ENCODE measurements around the gene CST9L.

The CST9L gene, protein sequence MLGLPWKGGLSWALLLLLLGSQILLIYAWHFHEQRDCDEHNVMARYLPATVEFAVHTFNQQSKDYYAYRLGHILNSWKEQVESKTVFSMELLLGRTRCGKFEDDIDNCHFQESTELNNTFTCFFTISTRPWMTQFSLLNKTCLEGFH

DNA sequence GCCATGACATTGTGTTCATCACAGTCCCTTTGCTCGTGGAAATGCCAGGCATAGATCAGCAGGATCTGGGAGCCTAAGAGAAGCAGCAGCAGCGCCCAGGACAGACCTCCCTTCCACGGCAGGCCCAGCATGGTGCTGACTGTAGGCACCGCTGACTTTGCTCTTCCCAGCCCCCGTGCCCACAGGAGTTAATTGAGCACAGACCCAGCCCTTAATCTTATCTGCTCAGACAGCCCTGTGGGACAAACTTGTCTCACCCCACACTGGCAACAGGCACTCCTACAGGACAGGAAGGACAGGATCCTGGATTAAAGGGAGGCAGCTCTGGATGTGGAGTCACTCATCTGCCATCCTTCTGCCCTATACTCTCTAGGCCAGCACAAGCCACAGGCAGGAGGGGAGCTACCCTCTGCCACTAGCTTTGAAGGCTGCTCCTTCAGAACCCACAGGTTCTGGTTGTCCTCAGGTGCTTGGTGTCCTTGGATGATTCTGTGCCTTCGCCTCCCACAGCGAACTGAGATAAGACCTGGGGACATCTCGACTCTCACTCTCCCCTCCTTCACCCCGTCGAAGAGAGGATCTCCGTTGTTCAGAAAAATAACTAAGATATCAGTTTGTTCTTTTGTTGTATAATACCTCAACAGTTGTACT lies at the start of gene CST9L:
Gene CST9L, minus strand, starts transcription at position 165 of the 651 bp plus-strand sequence. Its CDS starts 34 bp downstream, at position 131.
- Mint-ChIP-seq H3K4me1 (ENCODE audit: low read depth) (no peaks in the 10 kb centered on the region), H3K27ac (no peak within 1 kb of the TSS), H3K36me3 (ENCODE audit: low read depth) (no peaks in the 10 kb centered on the region), H3K27me3 (peaks cover 8% of the 10 kb centered on the region), H3K9me3 (no peaks in the 10 kb centered on the region), H3K4me3 (no peak within 1 kb of the TSS)

DNA sequence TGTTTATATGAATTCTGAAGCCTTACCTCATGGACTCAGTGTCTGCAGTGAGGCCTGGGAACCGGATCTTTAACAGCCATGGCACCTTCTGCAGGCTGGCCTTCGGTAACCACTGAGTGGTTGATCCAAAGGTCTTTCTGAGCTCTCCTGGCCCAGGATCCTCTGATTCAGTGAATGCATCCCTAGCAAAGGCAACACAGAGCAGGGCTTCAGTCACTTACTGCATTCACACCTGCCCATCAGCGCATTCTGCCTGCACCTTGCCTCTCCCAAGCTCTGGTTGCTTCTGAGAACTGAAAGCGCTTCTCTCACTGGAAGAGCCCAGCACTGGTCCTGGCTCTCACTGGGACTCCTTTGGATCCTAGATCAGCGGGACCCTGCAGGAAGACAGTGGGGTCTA lies 45.9 kb upstream of the CST9L start:
- H3K36me3 Mint-ChIP-seq (ENCODE audit: low read depth) = no peaks in the 10 kb centered on the region
- H3K27ac Mint-ChIP-seq = no peak overlapping the region
- H3K9me3 Mint-ChIP-seq = no peaks in the 10 kb centered on the region
- H3K4me3 Mint-ChIP-seq = no peak overlapping the region
- H3K27me3 Mint-ChIP-seq = peaks cover 12% of the 10 kb centered on the region
- no peaks in the 10 kb centered on the region for H3K4me1 Mint-ChIP-seq (ENCODE audit: low read depth)

DNA sequence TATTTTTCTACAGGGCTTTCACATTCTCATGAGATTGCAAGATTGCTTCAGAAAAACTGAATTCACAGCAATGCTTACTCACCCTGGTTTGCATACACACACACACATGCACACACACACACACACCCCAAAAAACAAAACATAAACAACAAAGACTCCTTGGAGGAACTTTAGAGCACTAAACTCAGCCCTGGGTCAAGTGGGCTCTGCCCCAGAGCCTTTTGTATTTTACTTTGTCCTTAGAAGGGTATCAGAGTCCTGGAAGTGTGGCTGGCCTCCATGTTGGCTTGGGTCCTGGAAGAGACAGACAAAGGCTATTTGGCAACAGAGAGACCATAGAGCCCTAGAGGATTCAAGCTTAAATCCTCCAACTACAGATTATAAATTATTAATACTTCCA lies 45.4 kb upstream of the CST9L start:
- Mint-ChIP-seq H3K36me3 (ENCODE audit: low read depth) (no peaks in the 10 kb centered on the region), H3K27me3 (peaks cover 12% of the 10 kb centered on the region), H3K27ac (no peak overlapping the region), H3K4me1 (ENCODE audit: low read depth) (no peaks in the 10 kb centered on the region), H3K4me3 (no peak overlapping the region), H3K9me3 (no peaks in the 10 kb centered on the region)

DNA sequence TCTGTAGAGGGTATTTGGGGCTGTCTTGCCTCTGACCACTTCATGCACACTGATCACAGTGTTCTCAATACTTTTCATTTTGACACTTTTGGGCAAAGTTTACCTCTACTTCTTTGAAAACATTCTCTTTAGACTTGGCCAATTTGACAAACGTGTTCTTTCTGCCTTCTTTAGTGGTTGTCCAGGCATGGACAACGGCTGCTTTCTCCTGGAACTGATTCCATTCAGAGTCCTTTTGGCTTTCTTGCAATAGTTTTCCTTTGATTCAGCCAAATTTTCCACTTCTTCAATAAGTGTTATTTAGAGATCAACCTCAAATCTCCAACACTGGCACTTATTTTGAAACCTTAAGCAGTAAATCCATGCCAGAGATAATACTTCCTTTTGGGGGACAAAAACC lies 44.1 kb upstream of the CST9L start:
- Mint-ChIP-seq H3K4me1 (ENCODE audit: low read depth) (no peaks in the 10 kb centered on the region), H3K27me3 (peaks cover 5% of the 10 kb centered on the region)

DNA sequence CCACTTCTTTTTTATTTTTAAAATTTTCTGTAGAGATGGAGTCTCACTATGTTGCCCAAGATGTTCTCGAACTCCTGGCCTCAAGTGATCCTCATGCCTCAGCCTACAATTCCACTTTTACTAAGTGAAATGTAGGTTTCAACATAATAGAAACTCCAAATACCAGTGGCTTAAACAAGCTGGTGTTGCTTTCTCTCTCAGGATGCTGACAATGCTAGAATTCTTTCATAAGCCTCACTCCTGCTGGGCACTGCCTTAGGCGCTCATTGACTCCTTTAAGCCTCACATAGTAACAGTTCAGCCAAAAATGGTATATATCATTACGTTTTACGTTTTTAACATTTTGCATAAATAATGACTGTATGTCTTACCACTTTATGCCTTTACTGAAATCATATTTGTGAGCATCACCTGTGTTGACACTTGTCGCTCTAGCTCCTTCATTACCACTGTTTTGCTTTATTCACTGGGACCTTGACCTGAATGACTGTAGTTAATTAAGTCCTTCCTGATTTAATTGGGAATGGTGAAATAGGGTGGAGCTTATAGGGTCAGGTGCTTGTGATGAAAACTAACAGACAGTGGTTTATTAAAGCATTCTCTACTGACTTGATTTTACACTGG lies 41.3 kb upstream of the CST9L start:
- Mint-ChIP-seq H3K36me3 (ENCODE audit: low read depth) (no peaks in the 10 kb centered on the region), H3K4me1 (ENCODE audit: low read depth) (peaks cover 4% of the 10 kb centered on the region), H3K27ac (no peak overlapping the region), H3K27me3 (no peaks in the 10 kb centered on the region), H3K4me3 (no peak overlapping the region), H3K9me3 (no peaks in the 10 kb centered on the region)

More for the DNA sequence above, 44.1 kb upstream of the CST9L start:
- no peak overlapping the region for H3K27ac Mint-ChIP-seq
- no peaks in the 10 kb centered on the region for H3K36me3 Mint-ChIP-seq (ENCODE audit: low read depth)
- H3K4me3 Mint-ChIP-seq = no peak overlapping the region
- H3K9me3 Mint-ChIP-seq = no peaks in the 10 kb centered on the region

DNA sequence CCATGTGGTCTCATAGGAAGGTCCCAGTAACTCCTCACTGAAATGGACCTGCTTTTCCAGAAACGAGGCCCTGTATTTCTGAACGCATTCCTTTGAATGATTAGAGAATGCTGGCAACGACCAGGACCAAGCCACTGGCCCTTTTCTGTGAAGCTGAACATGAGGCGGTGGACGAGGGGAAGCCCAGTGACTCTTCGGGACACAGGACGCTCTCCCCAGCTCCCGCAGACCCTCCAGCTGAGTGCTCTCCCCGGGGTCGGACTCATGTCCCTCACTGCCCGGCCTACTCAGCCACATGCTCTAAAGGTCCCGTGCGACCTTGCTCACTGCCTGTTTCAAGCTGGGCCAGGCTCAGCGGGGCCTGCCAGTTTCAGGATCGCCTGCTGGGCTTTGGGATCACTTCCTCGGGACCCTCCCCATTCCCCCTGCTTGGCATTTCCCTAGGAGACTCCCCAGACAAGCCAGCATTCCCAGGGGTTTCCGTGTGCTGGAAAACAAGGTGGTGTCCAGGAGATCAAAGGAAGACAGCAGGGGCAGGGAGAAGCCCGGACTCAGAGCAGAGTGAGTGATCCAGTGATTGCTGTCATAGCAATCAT lies 40.1 kb upstream of the CST9L start:
- Mint-ChIP-seq H3K9me3 (no peaks in the 10 kb centered on the region), H3K27ac (no peak overlapping the region), H3K4me1 (ENCODE audit: low read depth) (peaks cover 4% of the 10 kb centered on the region), H3K36me3 (ENCODE audit: low read depth) (no peaks in the 10 kb centered on the region), H3K4me3 (no peak overlapping the region), H3K27me3 (no peaks in the 10 kb centered on the region)

DNA sequence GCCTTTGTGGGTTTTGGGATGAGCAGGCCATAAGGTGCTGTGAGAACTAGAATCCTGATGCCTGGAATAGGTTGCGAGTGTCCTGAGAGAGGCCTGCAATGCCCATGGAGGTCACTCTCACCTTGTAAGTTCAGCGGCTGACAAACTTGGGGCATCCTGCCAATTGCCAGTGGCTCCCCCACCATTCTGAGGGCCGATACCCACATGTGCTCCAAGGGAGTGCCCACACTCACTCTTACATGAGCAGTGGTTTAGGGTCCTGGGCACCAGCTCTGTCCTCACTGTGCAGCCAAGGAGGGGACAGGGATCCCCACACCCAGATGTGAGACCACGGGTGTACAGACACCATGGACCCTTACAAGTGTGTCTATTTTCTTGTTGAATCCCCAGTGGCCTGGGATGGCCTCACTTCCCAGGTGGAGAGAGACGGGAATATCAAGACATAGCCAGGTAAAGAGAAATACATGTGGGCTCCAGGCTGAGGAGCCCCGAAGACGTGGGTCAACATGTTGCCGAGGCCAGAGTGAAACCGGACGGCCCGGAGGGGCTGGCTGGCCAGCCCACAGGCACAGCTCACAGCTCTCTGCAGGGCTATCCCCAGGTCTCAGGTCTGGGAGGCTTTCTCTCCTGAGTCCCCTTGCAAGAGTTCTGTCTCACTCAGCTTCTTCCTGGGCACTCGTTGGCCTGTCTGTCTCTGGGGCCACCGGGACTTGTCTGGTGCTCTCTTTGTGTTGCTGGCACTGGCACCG lies 39.4 kb upstream of the CST9L start:
- Mint-ChIP-seq H3K27ac (no peak overlapping the region), H3K9me3 (no peaks in the 10 kb centered on the region), H3K4me3 (no peak overlapping the region), H3K36me3 (ENCODE audit: low read depth) (no peaks in the 10 kb centered on the region), H3K4me1 (ENCODE audit: low read depth) (peaks cover 4% of the 10 kb centered on the region), H3K27me3 (no peaks in the 10 kb centered on the region)

DNA sequence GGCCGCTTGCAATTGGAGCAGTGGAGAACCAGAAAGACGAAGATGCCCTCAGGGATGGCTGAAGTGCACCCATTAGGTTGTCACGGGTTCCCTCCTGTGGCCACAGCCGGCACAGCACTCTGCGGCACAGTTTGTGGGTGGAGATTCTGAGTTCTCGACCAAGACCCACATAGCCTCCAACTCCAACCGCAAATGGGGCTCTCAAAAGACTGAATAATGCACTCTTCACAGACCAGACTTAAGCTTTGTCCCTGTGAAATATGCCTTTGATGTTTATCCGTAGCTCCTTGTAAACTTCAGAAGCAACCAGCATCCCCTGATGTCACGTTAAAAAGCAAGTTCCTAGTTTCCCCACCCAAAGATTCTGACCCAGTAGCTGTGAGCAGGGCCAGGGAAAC lies 38.4 kb upstream of the CST9L start:
- no peaks in the 10 kb centered on the region for H3K27me3 Mint-ChIP-seq
- H3K36me3 Mint-ChIP-seq (ENCODE audit: low read depth) = no peaks in the 10 kb centered on the region
- no peak overlapping the region for H3K4me3 Mint-ChIP-seq
- H3K9me3 Mint-ChIP-seq = no peaks in the 10 kb centered on the region
- H3K4me1 Mint-ChIP-seq (ENCODE audit: low read depth) = peaks cover 4% of the 10 kb centered on the region
- H3K27ac Mint-ChIP-seq = no peak overlapping the region

DNA sequence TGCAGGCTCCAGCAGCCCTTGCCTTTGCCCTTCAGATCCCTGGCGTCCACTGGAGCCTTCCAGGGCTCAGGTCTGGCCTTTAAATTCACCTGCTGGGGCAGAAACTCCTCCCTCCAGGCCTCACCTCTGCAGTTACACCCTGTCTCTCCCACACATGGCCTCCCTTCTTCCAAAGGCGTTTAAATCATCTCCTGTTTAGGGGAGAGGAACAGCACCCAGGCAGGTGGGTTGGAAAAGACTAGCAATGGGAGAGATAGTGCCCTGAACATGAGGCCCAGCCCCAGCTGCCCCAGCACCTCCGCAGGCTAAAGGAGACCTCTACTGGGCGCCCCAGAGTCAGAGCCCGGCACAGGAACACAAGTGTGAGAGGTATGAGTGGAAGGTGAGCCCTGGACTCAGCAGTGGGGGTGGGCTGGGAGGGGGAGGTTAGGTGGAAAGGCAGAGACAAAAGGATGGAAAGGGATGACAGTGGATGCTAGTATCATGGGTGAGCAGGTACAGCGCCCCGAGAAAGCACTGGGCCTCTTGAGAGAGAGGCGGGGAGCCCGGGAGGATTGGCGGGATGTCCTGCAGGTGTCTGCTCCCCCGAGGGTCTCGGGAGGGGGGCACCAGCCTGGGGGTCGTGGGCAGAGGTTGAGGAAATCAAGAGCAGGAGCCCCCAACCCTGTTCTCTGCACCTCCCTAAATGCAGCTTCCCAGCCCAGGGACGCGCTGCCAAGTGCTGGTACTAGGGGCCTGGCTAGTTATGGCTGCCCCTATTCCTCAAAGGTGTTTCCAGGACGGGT lies 37.8 kb upstream of the CST9L start, which contains the start of gene CST9:
Gene CST9, minus strand, starts transcription at position 51 of the 785 bp plus-strand sequence. CDS start 53 bp downstream, outside the sequence.
- Mint-ChIP-seq H3K4me1 (ENCODE audit: low read depth) (peaks cover 4% of the 10 kb centered on the region), H3K9me3 (no peaks in the 10 kb centered on the region), H3K4me3 (no peak within 1 kb of the TSS), H3K36me3 (ENCODE audit: low read depth) (no peaks in the 10 kb centered on the region), H3K27me3 (no peaks in the 10 kb centered on the region), H3K27ac (no peak within 1 kb of the TSS)

DNA sequence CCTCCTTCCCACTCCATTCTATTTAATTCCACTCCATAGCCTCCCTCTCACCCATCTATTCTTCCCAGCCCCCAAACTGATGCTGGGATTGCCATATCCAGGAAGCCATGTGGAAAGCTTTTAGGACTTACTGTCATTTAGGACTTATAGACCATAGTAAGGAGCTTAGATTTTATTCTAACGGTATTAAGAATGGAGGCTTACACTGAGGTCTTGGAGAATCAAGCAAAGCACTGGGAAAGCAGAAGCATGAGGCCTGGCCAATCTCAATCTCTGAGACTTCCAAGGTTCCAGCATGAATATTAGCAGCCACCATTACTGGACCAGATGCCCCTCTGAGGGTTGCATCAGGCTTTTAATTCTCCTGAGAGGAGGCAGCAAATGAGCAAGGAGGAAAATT lies 36.0 kb upstream of the CST9L start:
- Mint-ChIP-seq H3K27me3 (no peaks in the 10 kb centered on the region), H3K4me3 (no peak overlapping the region)

DNA sequence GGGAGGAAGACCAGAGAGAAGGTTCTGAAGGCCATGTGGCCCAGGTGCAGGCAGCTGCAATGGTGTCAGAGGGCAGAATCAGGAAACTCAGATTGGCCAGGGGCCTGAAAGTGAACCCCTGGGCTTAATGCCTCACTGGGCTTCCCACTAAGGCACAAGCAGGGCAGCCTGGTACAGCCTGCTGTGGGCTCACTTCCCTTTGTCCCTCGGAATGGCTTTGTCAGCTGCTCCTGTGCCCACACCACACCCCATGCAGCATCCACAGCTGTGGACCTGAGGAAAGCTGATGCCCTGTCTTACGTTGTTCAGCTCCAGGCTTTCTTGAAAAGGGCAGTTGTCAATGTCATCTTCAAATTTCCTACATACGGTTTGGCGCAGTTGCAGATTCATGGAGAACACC lies 35.0 kb upstream of the CST9L start:
- Mint-ChIP-seq H3K4me3 (no peak overlapping the region), H3K9me3 (no peaks in the 10 kb centered on the region), H3K27me3 (no peaks in the 10 kb centered on the region), H3K4me1 (ENCODE audit: low read depth) (peaks cover 4% of the 10 kb centered on the region), H3K36me3 (ENCODE audit: low read depth) (no peaks in the 10 kb centered on the region), H3K27ac (no peak overlapping the region)

More for the DNA sequence above, 36.0 kb upstream of the CST9L start:
- H3K4me1 Mint-ChIP-seq (ENCODE audit: low read depth) = peaks cover 4% of the 10 kb centered on the region
- H3K36me3 Mint-ChIP-seq (ENCODE audit: low read depth) = no peaks in the 10 kb centered on the region
- no peak overlapping the region for H3K27ac Mint-ChIP-seq
- no peaks in the 10 kb centered on the region for H3K9me3 Mint-ChIP-seq

DNA sequence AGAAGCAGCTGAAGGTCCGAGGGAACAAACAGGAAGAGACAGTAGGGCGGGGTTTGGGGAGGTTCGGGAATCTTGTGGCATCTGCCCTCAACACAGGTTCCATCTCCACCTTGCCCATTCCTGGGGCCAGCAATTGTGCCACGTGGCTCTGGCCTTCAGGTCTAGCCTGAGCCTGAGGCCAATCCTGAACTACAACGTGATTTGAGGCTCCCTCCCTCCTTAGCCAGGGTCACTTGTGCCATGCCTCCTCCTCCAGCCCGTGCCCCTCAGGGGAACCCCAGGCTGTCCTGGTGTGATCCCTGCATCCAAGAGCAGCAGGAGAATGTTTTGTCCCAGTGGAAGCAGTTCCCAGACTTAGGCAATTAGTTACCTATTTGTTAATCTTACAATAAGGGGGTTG lies 34.4 kb upstream of the CST9L start:
- Mint-ChIP-seq H3K4me1 (ENCODE audit: low read depth) (peaks cover 4% of the 10 kb centered on the region), H3K27ac (no peak overlapping the region), H3K36me3 (ENCODE audit: low read depth) (no peaks in the 10 kb centered on the region), H3K4me3 (no peak overlapping the region), H3K27me3 (no peaks in the 10 kb centered on the region), H3K9me3 (no peaks in the 10 kb centered on the region)

DNA sequence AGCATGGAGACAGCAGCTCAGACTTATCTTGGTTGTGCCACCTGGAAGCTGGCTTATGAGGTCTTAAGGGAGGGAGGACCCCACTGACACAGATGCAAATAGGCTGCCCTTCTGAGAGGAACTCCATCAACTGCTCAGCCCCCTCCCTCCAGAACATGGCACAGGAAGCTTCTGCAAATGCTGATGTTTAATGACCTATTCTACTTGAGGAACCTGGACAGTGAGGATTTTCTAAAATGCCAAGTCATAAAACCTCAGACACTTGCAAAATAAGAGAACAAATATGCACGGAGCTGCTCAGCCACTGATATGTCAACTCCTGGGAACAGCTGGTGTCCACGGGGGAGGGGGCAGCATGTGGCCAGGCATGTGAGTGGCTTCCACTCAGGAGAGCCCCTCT lies 34.0 kb upstream of the CST9L start:
- Mint-ChIP-seq H3K36me3 (ENCODE audit: low read depth) (no peaks in the 10 kb centered on the region), H3K27me3 (no peaks in the 10 kb centered on the region), H3K9me3 (no peaks in the 10 kb centered on the region), H3K4me3 (no peak overlapping the region), H3K4me1 (ENCODE audit: low read depth) (peaks cover 4% of the 10 kb centered on the region), H3K27ac (no peak overlapping the region)

DNA sequence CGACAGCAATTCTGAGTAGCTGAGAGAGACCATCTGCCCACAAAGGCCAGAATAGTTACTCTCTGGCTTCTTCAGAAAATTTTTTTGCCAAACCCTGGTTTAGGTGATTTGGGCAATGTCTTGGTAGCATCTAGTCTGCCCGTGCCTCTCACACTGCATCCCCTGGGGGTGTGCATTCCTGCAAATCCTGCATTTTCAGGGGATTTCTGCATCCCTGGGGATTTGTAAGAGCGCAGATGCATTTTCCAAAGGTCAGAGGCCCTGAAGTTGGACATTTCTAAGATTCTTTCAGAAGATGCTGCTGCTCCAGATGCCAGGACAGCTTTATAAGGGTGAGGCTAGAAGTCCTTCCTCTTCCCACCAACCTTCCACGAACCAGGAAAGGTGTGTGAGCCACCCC lies 33.4 kb upstream of the CST9L start:
- Mint-ChIP-seq H3K9me3 (no peaks in the 10 kb centered on the region), H3K4me1 (ENCODE audit: low read depth) (peaks cover 1% of the 10 kb centered on the region), H3K27me3 (no peaks in the 10 kb centered on the region), H3K27ac (no peak overlapping the region), H3K4me3 (no peak overlapping the region), H3K36me3 (ENCODE audit: low read depth) (no peaks in the 10 kb centered on the region)

Data from stimulated activated naive CD8-positive, alpha-beta T cell treated with anti-CD3 and anti-CD28 coated beads, Interleukin-15, Interleukin-2, amounts not matched to agents 100 ng/mL and 50 ng/mL, for 24 hours (primary cell).